HG02678 (cell line): ENCODE measurements around the gene TMEM72.
"Not testable (repeated sequence)": the region's sequence is repeated elsewhere in the genome, so short reads cannot be mapped to it uniquely, and the experiment has no call there.

Experiments
- ATAC-seq: cut with Tn5 transposase; IDR thresholded peaks from one replicate; pipeline ENCODE4 v1.9.1; 2021; ENCODE audit warnings: mild to moderate bottlenecking, moderate library complexity; ENCODE audit not compliant: unreplicated experiment

The TMEM72 gene

DNA sequence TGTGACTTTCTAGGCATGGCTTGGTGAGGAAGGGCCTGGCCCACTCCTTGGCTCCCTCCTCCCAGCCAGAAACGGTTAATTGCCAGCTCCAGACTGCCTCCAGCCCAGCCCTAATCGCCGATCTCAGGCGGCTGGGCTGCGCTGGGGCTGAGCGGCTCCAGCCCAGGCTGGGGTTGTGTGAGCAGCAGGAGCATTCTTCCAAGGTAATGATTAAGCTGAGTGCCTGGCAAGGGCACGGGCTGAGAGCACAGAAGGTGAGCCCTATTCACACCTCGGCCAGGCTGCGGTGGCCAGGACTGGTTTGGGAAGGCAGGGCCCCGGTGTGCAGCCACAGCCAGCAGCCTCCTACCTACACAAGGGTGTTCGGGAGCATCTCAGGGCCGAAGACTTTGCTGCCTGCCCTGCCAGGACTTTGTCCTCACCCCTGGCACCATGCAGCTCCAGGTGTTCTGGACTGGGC, at the start of gene TMEM72:
TSS of gene TMEM72 (plus strand) at position 257 of the 460 bp plus-strand sequence. CDS start at position 433, 176 bp downstream.
- ATAC-seq = no peak

DNA sequence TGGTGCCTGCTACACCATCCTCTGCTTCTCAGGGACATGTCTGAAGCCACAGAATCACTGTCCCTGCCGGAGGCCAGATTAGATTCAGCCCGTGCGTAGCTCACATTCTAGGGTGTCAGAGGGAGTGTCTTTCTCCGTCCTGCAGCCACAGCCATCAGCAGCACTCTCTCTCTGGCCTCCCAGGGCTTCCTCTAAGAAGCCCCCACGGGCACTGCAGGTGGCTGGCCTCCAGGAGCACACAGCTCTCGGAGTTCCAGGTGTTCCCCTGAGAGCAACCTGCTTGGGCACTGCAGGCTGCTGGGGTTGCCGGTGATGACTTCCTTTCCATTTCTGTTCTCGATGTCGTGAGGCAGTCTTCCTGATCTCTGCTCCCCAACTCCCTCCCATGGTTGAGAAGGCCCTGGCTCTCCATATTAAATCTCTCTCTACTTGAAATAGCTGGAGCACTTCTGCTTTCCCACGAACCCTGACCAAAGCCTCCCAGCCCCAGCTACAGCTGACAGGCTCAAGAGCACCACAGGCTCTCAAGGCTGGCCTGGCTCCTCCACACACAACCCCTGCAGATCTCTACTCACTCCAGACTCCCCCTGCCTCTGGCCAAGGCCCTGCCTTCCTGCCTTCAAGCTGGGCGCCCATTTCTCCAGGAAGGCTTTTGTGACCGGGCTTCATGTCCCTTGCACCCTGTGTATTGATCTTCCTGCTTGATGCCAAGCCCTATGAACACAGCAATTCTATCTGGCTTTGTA, 49.0 kb upstream of the TMEM72 start:
- ATAC-seq = no peak

DNA sequence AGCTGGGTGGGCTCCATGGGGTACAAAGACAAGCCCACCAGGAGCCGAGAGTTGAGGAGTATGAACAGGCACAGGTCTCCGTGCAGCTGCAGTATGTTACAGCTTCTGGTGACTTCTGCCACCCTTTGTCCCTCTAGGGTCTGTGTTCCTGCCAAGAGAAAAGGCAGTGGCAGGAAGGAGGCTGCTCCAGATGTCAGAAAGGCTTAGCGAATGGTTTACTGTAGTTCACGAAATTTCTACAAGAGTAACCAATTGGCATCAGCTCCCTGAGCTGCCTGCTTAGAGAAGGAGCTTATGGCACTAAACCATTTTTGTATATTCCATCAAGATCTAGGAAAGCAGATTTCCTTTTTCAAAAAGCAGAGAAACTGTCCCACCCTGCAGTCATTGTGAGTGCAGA, 48.2 kb upstream of the TMEM72 start:
- no peak for ATAC-seq

DNA sequence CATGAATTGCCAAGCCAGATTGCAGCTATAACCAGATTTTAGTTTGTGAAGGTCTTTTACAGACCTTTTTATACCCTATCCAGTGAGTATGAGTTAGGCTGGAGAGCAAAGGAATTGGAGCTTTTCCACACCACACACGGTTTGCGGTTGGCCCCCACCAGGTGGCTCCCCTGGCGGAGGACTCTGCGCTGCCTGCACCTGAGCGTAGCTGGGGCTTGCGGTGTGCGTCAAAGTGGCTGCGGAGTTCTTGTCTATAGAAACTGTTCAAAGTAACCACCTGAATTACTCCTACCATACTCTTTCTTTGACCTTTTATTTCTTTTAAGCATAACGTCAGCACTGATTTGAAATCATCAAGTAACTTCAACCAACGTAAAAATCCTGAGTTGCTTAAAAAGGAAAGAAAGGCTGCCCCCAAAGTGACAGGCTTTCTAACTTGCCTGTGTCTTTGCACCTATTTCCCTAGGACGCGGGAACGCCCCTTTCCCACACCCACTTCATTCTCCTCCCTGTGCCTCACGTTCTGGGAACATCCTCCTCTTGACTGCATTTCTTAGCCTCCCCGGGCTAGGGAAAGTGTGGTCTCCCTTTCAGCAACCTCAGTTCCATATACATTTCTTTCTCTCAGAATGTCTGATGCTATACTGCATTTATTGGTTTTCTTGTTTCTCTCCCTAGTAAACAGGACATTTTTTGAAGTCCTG, 47.6 kb upstream of the TMEM72 start:
- no peak for ATAC-seq

DNA sequence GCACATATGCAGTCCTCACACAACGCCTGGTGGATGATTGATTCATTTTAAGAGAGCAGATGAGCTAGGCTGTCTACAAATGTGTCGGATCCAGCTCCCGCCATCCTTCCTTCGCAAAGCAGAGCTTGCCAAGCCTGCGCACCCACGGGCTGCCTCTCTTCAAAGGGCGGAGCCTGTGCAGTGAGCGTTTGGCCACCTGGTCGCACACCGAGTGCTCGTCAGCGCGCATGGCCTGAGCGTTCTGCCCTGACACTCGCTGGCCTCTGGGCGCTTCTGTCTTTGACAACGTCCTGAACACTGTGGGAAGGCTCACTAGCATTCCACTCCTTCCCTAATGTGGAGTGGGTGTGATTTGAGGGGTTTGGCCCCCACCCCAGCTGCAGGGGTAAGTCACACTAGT, 47.1 kb upstream of the TMEM72 start:
- ATAC-seq = no peak

DNA sequence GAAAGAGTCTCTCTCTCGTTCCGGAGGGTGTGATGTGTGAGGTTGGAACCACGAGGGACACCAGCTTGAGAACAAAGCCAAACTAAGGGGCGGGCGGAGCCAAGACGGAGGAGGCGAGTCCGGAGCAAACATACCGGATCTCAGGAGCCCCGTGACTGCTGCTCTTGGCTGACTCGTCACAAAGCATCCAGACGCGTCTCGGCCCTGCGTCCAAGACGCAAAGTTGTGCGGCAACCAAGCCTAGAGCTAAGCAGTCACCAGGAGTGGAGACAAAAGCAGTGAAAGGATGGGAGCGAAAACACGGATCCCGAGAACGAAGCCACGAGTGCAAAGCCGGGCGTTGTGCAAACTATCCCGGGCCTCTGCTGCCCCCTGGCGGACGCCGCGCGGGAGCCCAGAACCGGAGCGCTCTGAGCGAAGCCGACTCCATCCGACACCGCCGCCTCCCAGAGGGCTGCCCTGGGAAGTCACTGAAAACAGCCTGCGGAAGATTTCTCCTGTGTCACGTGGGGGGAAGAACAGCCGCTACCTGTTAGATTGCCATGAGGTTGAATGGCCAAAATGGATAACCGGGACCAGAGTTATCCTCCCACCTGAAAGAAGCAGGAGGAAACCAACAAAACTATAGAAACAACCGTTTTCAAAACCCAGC, 46.4 kb upstream of the TMEM72 start:
- ATAC-seq = peak; percentile 89

DNA sequence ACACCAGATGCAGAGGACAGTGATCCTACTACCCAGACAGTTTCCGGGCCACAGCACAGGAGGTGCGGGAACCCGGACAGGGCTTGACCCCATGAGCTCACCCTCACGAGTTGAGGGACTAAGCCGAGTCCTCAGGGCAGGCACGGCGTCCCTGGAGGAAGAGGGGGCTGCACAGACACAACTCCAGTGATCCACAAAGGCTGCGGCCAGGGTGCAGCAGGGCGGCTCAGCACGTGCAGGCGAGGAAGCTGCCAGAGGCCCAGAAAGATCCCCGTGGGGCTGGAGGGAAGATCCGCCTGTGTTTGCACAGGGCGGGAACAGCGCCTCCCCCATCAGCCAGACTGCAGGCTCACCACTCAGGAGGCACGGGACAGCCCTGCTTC, 45.9 kb upstream of the TMEM72 start:
- ATAC-seq = no peak

DNA sequence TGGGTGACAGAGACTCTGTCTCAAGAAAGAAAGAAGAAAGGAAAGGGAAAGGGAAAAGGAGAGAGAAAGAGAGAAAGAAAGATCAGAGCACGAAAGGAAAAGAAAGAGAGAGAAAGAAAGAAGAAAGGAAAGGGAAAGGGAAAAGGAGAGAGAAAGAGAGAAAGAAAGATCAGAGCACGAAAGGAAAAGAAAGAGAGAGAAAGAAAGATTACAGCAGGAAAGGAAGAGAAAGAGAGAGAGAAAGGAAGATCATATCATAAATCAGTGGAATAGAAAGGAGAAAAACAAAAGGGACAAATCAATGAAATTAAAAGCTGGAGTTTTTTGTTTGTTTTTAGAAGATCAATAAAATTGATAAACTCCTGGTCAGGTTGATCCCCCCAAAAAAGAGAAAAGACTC, 44.8 kb upstream of the TMEM72 start:
- not testable (repeated sequence) for ATAC-seq

DNA sequence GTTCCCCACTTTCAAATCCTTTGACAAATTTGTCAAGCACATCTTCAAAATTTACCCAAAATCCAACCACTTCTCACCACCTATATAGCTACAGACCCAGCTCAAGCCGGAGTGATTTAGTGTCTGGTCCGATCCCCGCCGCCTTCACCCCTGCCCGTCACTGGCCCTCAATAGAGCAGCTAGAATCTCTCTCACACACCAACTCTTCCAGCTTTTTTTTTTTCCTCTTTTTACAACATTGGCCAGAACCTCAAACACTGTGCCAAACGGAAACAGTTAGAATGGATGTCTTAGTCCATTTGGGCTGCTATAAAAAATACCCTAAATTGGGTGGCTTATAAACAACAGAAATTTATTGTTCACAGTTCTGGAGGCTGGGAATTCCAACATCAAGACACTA, 41.1 kb upstream of the TMEM72 start:
- no peak for ATAC-seq

DNA sequence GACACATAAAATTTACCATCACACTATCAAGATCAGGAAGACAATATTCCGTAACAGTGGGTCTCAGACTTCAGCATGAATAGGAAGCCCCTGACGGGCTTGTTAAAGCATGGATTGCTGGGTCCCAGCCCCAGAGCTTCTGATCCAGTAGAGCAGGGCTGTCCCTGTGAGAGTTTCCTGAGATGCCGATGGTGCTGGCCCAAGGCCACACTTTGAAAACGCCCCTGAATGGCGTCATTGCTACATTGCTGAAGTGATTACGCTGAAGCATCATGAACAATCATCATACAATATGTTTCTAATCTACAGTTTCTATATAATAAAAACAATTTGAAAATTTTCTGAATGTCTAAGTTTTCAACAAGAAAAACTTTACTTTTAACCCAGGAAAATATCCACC, 38.0 kb upstream of the TMEM72 start:
- ATAC-seq = no peak

DNA sequence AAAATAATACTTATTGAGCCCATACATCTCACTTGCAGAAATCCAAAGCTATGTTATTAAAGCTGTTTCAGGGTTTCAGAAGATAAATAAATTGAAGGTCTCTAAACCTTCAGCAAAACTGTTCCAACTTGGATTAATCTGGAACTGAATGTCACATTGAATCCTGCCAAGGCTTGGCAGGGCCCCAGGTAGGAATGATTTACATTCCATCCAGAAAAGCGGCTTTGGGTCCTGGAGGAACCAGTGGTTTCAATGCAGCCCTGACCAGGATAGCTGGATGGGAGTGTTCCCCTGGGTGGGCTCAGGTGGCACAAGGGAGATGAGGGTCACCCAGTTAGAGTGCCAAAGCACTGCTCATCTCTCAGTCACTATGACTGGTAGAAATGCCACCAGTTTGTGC, 37.0 kb upstream of the TMEM72 start:
- no peak for ATAC-seq

DNA sequence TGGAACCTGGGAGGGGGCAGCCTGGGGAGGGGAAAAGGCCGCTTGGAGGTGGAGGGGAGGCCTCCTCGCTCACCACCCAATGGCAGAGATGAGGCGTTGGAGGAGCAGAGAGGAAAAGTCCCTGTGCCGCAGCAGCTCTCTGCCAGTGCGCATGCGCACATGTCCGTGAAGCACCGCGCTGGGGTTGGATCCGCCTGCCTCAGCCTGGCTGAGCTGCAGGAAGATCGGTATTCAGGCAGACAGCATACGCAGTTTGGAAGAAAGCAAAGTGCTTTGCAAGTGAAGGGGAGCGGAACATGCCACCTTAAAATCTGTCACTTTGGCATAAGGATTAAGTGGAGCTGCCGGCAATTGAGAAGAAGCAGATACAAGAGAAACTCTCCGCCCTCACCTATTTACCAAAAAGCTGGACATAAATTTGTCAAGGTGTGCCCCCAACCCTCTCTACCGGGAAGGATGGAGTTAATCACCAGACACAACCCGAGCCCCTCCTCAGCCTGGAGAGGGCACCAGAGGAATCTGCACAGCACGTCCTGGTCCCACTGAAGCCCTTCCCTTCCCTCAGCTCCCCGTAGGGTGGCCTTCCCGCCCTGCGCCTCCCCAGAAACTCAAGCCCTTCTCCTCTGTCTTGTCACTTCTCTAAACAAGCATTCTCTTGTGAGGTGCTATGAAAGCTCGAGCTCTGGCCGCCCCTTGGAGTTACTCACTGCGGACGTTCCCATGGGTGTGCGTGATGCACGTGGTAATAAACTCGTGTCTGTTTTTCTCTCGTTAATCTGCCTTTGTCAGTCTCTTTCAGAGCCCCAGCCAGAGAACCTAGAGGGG, 32.2 kb upstream of the TMEM72 start:
- peak; percentile 87 for ATAC-seq

DNA sequence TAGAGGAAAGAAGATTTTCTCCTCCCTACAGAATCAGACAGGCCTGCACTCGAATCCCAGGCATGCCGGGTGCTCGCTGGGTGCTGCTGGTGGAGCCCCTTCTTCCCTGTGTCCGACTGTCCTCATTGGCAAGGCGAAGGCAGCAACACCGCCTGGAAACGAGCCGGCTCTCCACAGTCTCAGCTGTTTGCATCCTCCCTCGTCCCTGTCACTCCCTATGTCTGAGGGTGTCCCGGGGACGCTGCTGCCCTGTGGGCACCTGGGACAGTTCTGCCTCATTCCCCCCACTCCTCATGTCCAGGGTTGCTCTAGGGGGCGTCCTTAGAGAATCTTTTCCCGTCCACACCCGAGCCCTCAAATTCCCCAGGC, 31.6 kb upstream of the TMEM72 start:
- no peak for ATAC-seq

DNA sequence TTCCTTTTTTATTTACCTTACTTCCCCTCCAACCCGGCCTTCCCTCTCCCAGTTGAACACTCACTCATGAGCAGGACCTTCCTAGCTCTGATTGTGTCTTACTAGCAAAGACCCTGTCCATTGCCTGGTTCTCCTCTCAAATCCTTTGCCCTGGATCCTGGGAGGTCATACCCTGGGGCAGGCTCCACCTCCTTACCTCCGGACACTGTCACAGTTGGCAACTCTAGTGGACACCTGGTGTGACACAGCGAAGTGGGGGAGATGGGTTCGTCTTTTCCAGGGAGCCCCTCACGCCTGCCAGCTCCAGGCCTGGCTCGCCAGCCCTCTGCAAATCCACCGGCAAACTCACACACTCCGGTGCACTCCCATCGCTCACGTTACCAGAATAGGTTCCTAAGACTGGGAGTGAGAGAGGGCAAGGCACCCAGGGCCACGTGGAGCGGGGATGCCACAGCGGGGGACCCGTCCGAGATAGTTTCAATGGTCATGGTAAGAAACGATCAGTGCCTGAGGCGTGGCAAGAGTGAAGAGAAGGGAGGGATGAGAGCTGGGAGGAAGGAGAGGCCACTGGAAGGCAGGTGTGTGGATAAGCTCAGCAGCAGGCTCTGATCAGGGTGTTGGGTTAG, 30.9 kb upstream of the TMEM72 start:
- ATAC-seq = no peak

DNA sequence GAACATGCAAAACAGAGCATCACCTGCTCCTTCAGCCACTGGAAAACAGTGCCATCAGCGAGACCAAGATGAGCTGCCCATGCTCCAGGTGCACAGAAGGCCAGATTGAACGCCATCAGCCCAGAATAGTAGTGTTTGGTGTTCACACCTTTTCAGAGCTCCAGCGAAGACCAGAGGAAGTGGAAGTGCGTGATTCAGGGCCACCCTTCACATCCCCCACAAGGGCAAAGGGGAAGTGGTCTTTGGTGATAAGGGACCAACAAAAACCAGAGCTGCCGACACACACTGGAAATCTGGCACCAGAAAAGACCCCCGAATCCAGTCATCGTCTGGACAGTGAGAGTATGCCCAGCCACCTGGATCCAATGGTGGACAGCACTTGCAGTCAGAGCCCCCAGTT, 29.5 kb upstream of the TMEM72 start:
- ATAC-seq = no peak

DNA sequence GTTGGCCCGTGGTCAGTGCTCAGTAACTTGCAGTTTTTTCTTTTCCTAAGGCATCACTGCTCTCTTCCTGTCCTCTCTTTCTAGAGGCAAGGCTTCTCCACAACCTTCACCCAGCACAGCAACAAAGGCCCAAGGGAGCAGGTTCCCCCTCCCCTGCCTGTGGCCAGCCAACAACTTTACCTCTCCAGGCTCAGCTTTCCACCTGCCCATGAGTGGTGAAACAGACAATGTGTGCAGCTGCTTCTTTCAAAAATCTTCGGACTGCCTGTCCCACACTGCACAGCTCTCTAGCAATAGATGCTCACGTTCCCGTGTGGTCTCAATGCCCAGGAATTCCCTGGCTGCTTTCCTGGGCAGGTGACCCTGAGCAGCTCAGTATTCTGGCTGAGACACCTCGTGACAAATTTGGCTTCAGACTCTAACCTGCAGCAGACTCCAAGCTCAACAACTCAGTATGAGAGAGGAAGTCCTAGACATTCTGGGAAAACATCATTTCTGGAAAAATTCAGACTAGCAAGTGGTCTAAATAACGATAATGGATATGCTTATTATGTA, 28.9 kb upstream of the TMEM72 start:
- ATAC-seq = no peak

DNA sequence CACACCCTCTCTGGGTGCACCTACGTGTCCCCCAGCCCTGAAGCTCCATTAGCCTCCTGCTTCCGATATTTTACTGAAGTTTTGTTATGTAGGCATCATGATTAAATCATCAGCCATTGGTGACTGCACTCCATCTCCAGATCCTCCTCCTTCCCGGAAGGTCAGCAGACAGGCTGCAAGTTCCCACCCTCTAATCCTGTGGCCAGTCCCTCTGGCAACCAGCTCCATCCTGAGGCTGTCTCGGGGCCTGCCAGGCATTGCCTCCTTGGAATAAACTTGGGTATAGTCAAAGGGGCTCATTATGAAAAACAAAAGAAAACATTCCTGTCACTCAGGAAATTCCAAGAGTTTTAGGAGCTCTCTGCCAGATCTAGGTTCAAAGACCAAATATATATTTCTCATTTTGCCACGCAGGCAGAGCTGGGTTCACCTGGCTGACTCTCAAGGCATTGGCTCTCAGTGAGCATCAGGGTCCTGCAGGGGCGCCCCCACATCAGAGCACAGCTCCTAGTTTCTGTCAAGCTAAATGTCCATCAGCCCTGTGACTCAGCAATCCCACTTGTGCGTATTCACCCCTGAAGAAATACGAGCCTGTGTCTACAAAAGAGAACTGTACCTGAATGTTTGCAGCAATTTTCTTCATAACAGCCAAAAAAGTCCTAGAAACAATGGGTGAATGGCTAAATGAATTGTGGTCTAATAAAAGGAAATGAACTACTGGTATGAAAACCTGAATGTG, 27.4 kb upstream of the TMEM72 start:
- ATAC-seq = no peak

DNA sequence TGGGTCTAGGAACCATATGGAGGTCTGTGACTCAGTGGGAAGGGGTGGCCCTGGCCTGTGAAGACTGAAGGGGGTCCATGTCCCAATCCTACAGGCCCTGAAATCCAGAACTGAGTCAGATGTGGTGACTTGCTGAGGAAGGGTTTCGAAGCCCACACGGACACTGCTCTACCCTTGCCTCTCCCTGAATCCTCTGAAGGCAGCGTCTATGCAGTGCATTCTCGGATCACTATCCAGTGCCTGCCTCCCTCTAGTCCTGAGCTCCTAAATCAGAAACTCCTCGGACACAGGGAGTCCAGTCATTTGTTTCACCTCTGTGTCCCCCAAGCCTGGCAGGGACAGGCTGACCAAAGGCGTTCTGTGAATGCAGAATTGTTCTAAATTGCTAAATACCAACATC, 25.4 kb upstream of the TMEM72 start:
- no peak for ATAC-seq

DNA sequence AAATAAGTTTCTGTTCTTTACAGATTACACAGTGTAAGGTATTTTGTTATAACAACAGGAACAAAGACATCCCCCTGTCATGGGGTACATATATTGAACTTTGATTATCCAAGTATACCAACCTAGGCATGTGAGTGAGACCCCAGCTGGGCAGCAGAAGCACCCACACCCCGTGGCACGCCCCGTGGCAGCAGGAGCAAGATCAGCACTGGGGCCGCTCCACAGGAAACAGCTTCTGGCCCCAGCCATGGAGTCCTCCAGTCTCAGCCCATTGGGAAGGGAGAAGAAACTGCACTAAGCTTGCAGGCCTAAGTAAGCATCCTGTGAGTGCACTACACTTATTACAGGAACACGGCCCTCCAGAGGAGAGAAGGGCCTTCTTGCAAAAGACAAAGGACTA, 24.2 kb upstream of the TMEM72 start:
- ATAC-seq = no peak

DNA sequence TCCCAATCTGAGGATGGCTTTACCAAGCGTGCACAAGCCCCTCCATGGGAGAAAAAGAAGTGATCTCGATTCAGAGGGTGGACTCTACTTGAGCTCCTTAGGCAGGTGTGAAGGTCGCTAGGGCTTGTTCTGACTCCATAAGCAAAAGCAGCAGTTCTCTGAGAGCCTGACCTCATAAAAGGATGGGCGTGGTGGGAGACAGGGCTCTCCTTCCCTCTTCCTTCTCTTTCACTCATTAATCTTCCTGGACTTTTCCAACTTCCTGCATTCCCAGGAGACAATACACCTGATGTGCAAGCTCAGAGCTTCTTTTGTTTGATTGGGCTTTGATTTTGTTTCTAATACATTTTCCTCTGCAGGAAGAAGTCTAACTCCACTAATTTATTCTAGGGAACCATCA, 22.3 kb upstream of the TMEM72 start:
- no peak for ATAC-seq
